NCI-H524 treated with DMSO at 0.1 percent for 48 hours (cell line): Measurements from ENCODE around the gene ZMAT1.
"Not testable (repeated sequence)": the region's sequence is repeated elsewhere in the genome, so short reads cannot be mapped to it uniquely, and the experiment has no call there.

Experiments used
- DNase-seq: peaks from one replicate; lab custom pipeline; 2025; lab: John Stamatoyannopoulos, UW

Gene ZMAT1

GRCh38 chrX:101931488-101932248, at the start of gene ZMAT1:
TSS of gene ZMAT1 (minus strand) at chrX:101932027. CDS start at chrX:101932008, 19 bp downstream.
- DNase-seq, result peak; percentile 58

- no peak for DNase-seq
These were observed 45.3 kb upstream of the ZMAT1 start for GRCh38 chrX:101977106-101977505.

- DNase-seq, result no peak
These were observed 41.2 kb upstream of the ZMAT1 start for GRCh38 chrX:101973066-101973465.

- DNase-seq, result not testable (repeated sequence)
These were observed 33.2 kb upstream of the ZMAT1 start for GRCh38 chrX:101964923-101965539.

DNA sequence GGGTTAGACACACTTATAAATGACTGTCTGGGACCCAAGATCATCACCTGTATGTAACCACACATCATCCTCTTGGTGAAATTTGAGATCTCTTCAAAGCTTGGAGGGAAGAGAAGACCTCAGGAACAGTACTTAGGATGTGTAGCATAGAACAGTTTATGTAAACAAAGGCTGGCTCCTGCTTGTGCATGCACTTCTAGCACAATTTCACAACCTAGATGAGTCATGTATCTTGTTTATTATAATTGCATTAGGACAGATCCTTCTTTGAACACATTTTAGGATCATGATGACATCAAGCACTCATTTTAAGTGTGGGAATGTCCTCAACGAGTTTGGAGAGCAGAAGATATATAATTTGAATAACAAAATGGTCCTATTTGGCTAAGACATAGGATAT, 26.3 kb upstream of the ZMAT1 start:
- DNase-seq, result no peak

DNA sequence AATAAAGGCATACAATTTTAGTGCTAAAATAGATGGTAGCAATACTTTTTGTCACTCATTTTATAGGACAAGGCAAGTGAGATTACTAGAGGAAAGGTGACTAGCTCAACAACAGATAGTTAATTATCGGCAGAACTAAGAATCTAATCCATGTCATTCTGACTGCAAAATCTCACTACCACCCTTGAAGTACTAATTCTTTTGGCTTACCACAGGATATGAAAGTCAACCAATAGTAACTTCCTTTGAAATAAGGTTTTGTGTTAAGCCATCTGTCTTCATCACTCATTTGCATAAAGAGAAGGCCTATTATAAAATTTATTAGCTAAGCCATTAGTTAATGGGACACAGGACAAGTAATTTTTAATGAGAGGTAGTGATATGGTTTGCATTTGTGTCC, 25.3 kb upstream of the ZMAT1 start:
- DNase-seq, result no peak

DNA sequence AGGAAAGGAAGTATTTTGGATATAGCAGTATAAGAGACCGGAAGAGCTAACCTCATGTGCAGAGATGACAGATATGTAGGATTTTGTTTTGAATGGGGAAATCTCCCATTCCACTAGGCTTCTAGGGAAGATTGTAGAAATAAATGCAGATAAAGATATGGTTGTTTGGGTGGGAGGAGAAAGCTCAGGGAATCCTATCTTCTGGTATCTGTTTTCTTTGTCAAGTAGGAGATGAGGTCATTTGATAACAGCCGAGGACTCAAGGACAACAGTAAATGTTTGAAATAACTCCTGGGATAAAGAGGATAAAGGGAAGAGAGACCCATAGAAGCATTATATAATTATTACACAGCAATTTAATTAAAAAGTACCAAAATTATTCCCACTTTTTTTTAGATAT, 24.7 kb upstream of the ZMAT1 start:
- DNase-seq, result no peak

- DNase-seq, result no peak
These were observed 18.8 kb upstream of the ZMAT1 start for GRCh38 chrX:101950581-101950980.

- no peak for DNase-seq
These were observed 383 bp upstream of the ZMAT1 start for GRCh38 chrX:101932249-101932570.

DNA sequence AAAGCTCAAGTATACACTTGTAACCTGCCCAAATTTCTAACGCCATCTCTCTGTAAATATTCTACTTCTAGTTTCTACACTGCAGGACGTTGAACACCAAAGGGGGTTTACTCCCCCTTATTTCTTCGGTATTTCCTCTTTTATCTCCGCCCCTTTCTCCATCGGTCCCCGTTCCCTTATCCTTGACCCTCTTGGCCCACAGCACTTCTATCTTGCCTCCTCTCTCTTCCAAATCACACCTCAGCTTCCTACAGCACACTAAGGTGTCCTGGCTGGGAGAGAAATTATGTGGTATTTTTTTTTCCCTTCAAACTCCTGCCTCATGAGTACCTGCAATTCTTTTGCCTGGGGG, 715 bp downstream of the ZMAT1 start:
- DNase-seq, result no peak

DNA sequence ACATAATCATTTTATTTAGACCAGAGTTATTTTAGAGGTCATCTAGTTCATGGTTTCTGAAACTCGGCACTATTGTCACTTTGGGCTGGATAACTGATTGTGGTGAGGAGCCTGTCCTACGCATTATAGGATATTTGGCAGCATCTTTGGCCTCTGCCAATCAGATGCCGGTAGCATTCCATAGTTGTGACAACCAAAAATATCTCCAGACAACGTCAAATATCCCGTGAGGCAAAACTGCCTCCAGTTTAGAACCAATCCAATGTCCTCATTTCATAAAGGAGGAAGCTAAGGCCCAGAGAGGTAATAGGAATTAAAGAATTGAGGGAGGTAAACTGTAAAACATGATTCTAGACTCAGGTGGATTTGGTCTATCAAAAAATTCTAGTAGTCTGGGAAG, 6.1 kb downstream of the ZMAT1 start:
- no peak for DNase-seq

DNA sequence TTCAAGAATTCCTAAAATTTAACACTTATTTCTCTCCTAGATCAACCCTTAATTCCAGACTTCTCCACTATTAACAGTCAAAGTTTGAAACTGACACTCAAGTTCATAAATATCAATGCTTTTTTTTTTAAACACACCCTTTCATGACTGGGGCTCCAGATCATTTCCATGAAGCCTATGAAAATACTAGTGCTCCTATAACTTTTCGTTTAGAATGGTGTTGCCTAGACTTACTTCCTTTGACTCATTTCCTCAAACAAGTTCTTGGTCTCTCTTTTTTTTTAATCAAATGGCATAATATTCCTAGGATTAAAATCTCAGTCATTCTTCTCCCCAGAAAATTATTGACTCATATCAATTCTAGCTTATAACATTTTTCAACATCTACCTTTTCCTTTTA, 13.1 kb downstream of the ZMAT1 start:
- no peak for DNase-seq

- no peak for DNase-seq
These were observed 25.6 kb downstream of the ZMAT1 start for GRCh38 chrX:101906136-101906796.

DNA sequence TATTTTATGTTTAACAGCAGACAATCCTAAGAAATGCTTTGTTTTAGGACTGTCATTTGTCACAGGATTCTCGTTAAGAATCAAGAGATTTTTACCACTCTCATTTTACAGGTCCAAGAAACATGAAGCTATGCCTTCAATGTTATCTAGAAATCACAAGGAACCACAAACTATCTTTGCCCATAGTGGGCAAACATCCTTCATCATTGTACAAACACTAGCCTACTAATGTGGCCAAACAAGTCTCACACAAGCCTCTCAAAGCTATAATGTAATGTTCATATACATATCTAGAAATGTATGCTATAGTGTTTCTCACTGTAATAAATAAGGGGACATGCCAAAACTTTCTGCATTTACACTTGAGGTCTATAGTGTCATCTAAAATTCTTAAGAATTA, 26.8 kb downstream of the ZMAT1 start:
- DNase-seq, result no peak
